ENCODE data around the gene GBP2.
"Not testable (repeated sequence)": the region's sequence is repeated elsewhere in the genome, so short reads cannot be mapped to it uniquely, and the experiment has no call there.

GBP2 gene, protein sequence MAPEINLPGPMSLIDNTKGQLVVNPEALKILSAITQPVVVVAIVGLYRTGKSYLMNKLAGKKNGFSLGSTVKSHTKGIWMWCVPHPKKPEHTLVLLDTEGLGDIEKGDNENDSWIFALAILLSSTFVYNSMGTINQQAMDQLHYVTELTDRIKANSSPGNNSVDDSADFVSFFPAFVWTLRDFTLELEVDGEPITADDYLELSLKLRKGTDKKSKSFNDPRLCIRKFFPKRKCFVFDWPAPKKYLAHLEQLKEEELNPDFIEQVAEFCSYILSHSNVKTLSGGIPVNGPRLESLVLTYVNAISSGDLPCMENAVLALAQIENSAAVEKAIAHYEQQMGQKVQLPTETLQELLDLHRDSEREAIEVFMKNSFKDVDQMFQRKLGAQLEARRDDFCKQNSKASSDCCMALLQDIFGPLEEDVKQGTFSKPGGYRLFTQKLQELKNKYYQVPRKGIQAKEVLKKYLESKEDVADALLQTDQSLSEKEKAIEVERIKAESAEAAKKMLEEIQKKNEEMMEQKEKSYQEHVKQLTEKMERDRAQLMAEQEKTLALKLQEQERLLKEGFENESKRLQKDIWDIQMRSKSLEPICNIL

GRCh38 chr1:89125913-89126580 is at the start of gene GBP2:
GBP2 (minus strand) TSS chr1:89126114; CDS start chr1:89121966, 4,148 bp downstream.
- DNase-seq (ENCODE audit: low read depth in 2 of 2) = no peak

DNA sequence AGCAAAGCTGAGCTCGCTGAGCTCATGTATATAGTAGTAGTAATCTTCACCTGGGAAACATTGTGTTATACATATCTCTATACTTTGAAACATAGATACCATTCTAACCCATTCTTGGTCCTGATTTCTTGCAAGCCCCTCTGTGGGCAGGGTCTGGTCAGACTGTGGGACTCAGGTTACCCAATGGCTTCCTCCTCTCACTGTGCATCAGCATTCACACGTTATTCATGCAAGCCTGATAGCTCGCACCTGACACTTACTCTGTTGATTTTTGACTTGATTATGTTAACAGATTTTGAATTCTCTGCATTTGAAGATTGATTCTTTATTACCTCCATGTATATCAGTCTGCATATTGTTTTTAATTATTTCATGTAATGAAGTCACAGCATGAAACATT is 48.6 kb upstream of the GBP2 start:
- DNase-seq (ENCODE audit: low read depth in 2 of 2) = no peak

DNA sequence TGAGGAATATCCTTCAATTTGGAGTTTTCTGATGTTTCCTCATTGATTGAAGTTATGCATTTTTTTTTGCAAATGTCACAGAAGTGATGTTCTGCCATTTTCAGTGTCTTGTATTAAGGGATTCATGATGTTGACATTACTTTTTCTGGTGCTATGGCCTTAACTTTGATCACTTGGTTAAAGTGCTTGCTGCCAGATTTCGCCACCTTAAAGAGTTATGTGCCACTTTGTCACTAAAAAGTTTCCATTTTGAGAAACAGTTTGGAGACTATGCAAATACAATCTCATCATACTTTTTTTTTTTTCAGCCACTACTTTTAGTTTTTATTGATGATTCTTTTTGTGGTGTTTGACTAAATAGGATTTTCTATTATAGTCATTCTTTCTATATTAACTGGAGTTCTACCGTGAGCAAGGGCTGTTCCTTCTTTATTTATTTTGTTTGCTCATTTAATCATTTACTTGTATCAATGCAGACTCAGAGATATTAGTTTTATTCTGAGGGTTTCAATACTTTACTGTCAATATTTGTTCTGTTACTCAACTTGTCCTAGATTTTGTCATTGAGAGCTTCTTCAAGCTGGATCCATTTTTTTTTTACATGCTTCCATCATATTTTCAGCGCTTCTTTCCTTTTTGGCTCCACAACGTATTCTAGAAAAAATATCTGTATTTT is 46.7 kb upstream of the GBP2 start:
- DNase-seq (ENCODE audit: low read depth in 2 of 2) = no peak

DNA sequence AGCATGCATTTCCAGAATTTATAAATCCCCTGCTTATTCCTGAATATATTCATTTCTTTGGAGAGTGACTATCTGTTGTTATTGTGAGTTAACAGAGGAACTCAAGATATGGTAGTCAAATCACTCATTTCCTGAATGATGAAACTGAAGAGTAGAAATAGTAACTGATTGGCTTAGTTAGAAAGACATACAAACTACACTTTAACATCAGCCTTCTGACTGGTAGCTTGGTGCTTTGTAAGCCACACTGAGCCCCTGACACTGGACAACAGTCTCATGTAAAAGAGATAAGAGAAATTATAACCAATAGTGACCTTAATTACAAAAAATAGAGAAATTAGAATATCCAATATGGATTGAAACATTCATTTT is 45.1 kb upstream of the GBP2 start:
- DNase-seq (ENCODE audit: low read depth in 2 of 2) = no peak

DNA sequence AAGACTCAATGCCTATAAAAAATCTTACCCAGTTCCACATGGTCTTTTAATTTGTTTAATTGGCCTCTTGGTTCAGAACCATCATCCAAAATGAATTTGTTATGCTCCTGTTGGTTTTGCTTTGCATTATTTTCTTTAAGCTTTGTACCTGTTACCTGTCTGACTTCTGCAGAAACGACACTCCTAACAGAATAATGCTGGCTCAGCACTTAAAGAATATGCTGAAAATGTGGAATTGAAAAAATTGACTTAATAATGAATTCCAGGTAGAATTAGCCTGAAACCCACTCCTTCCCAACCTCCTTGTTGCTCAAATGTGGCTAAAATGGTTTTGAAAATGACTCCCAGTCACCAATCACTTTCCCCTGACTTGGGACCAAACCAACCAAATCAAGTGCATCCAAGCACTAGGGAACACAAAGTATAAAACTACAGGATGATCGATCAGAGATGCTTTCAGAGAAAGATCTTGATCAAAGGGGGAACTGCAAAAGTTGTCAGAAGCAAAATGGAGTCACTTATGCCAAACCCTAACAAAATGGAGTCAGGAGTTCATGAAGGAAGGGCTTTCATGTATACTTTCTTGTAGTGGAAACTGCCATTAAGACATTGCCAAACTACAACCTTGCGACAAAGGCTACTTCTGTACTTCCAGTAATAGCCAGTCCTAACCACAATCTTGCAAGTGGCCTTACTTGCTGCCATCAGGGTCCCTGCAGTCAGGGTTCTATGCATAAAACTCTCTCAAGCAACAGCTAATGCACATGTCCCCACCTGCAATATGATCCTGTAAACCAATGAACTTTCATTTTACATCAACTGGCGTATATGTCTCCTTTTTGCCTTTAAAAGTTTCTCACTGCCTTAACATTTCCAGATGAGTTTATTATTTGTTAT is 44.5 kb upstream of the GBP2 start:
- no peak for DNase-seq (ENCODE audit: low read depth in 2 of 2)

DNA sequence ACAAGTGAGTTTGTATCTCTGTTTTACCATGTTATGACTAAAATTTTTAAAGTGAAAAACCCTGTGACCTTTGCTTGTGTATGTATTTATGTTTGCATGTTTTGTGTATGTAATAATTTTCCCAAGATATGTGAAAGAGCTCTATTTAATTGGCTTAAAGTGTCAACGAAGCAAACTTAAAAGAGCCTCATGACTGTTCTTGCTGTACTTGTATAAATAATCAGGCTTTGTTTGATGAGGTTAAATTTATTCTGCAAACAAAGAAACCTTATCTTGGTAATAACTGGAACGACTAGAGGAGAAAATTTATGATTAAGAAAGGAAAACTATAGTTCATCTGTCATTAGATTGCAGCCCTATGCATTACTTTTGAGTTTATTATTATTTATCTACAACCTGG is 43.3 kb upstream of the GBP2 start:
- DNase-seq (ENCODE audit: low read depth in 2 of 2) = no peak

GRCh38 chr1:89167590-89168230 is 41.8 kb upstream of the GBP2 start:
- no peak for DNase-seq (ENCODE audit: low read depth in 2 of 2)

GRCh38 chr1:89166705-89167104 is 40.8 kb upstream of the GBP2 start:
- no peak for DNase-seq (ENCODE audit: low read depth in 2 of 2)

GRCh38 chr1:89165811-89166210 is 39.9 kb upstream of the GBP2 start:
- no peak for DNase-seq (ENCODE audit: low read depth in 2 of 2)

DNA sequence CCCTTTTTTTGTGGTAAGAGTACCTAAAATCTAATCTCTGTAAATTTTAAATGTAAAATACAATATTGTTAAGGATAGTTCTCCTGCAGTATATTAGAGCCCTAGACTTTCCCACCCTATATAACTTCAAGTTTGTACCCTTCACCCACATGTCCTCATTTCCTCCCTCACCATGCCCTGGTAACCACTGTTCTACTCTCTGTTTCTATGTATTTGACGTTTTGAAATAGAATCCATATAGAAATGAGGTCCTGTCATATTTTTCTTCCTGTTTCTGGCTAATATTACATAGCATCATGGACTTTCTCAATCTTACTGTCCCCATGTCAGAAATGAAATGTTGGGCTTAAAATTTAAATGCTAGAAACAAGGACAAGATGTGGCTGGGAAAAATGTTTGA is 25.1 kb upstream of the GBP2 start:
- DNase-seq (ENCODE audit: low read depth in 2 of 2) = no peak

DNA sequence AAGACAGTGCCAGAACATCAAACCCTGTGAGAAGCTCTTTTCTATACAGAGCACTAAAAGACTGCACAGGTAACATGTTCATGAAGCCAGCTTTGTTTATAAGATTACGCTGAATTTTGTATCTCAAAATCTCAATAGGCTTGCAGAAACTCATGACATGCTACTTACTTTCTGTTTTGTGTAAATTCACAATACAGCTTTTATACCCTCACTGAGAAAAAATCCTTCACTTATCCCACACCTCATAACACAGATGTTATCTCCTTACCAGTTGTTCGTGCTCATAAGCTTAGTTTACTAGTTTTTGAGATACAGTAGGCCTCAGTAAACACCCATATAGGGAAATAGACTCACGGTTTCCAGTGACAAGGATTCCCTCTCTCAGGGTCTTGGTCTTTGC is 24.1 kb upstream of the GBP2 start:
- no peak for DNase-seq (ENCODE audit: low read depth in 2 of 2)

GRCh38 chr1:89149229-89149628 is 23.3 kb upstream of the GBP2 start:
- DNase-seq (ENCODE audit: low read depth in 2 of 2) = no peak

- DNase-seq (ENCODE audit: low read depth in 2 of 2) = no peak
Measured at GRCh38 chr1:89147678-89148658, 22.1 kb upstream of the GBP2 start.

DNA sequence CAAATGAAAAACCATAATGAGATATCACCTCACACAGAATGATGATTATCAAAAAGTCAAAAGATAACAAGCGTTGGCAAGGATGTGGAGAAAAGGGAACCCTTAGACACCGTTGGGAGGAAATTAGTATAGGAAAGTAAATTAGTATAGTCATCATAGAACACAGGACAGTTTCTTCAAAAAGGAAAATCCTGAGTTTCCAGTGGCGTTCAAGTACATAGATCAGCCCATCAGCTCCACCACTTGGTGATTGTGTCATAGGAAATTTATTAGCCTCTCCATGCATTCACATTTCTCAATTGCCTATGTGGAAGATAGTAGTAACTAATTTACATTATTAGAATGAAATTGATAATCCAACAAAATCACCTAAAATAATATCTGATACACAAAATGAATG is 20.8 kb upstream of the GBP2 start:
- DNase-seq (ENCODE audit: low read depth in 2 of 2) = no peak

GRCh38 chr1:89143484-89143883 is 17.6 kb upstream of the GBP2 start:
- no peak for DNase-seq (ENCODE audit: low read depth in 2 of 2)

DNA sequence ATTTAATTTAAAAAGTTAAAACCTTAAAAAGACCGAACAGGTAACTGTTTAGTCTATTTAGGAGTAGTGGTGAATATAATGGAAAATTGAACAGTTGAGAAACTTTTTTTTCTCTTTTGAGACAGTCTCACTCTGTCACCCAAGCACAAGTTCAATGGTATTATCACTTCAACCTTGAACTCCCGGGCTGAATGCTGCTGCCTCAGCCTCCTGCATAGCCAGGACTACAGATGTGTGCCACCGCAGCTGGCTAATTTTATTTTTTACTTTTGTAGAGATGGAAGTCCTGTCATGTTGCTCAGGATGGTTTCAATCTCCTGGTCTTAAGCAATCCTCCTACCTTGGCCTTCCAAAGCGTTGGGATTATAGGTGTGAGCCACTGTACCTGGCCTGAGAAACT is 16.2 kb upstream of the GBP2 start:
- DNase-seq (ENCODE audit: low read depth in 2 of 2) = no peak

DNA sequence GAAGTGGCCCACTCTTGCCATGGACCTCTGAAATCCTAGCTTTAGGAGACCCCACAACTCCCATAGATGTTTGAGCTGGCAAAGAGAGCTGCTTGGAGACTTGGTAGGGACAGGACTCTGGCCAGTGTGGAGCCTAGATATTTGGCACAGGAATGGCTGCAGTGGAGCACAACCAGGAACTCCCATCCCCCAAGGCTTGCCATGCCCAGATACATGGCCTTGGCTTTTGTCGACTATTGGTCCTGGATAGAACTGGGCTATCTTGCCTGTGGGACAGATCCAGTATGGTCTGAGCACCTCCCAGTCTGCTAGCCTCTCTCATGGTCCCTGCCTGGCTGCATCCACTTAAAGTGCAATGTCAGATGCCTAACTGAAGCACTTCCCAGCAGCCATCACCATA is 7.8 kb upstream of the GBP2 start:
- no peak for DNase-seq (ENCODE audit: low read depth in 2 of 2)

DNA sequence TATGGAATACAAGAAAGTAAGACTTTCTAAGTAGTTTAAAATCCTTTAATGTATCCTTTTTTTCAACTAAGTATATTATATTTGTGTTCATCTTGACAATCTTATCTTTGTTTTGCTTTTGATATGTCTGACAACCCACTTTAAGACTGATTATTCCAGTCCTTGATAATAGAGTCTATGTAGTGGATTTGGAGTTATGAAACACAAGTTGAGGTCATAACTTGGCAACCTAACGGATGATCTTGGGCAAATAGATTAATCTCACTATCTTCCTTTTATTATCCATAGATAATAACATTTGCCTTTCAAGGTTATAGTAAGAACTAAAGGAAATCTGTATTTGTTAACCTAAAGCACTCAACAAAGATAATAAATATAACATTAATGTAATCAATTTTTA is 4.8 kb upstream of the GBP2 start:
- DNase-seq (ENCODE audit: low read depth in 2 of 2) = no peak

DNA sequence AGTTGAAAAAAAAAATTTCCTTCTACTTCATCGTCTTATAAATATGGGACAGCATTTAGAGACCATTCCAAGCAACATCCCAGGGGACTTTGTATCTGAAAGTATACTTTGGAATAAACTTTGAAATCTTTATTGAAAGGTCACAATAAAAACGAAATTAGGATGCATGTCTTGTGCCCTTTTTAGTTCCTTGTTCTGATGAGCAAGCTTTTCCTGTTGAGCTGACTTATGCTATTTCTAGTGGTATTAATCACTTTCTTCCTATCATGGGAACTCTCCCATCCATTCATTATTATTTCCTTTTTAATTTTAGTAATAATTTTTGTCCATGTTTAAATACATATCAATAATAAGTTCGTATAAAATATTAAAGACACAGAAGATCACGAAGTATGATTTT is 4.0 kb upstream of the GBP2 start:
- no peak for DNase-seq (ENCODE audit: low read depth in 2 of 2)

DNA sequence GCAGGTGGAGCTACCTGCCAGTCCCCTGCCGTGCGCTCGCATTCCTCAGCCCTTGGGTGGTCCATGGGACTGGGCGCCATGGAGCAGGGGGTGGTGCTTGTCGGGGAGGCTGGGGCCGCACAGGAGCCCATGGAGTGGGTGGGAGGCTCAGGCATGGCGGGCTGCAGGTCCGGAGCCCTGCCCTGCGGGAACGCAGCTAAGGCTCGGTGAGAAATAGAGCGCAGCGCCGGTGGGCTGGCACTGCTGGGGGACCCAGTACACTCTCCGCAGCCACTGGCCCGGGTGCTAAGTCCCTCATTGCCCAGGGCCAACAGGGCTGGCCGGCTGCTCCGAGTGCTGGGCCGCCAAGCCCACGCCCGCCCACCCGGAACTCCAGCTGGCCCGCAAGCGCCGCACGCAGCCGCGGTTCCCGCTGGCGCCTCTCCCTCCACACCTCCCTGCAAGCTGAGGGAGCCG is 2.1 kb upstream of the GBP2 start:
- DNase-seq (ENCODE audit: low read depth in 2 of 2) = not testable (repeated sequence)

Data from activated CD8-positive, alpha-beta memory T cell treated with anti-CD3 and anti-CD28 coated beads for 4 hours (primary cell).